HepG2 (cell line): ENCODE data around the gene P2RY6. TPM values are rescaled to one million over a fixed set of nuclear protein-coding genes. Genes with fewer than 3 reads are reported as not detected.
A peak's percentile ranks its signal among the peaks of the same experiment; 100 is the strongest.

Experiments used
- ARNT2 ChIP-seq: sonication (generic); formaldehyde crosslinking; IDR thresholded peaks from 2 replicates; pipeline ENCODE4 v1.8.0; 2022; ENCODE audit warnings: mild to moderate bottlenecking, low read depth, missing genetic modification reagents, moderate library complexity
- CREBL2 ChIP-seq: sonication (generic); formaldehyde crosslinking; IDR thresholded peaks from 2 replicates; pipeline ENCODE4 v1.8.1; 2023; ENCODE audit warnings: missing genetic modification reagents, mild to moderate bottlenecking, borderline replicate concordance
- CREM ChIP-seq, 2 experiments: sonication (generic) in 1 of 2; formaldehyde crosslinking in 1 of 2; IDR thresholded peaks; 2 replicates each; pipeline versions ENCODE4 v1.4.0 to v1.6.1; 2016 to 2020; ENCODE audit warnings: antibody characterized with exemption in 1 of 2, mild to moderate bottlenecking in 1 of 2, missing genetic modification reagents in 1 of 2
- ETS1 ChIP-seq: sonication (generic); formaldehyde crosslinking; IDR thresholded peaks from 2 replicates; pipeline ENCODE4 v1.4.0; 2020; ENCODE audit warnings: missing genetic modification reagents
- FOXP1 ChIP-seq, 2 experiments: fragments of 450-650 bp in 1 of 2; IDR thresholded peaks; 2 replicates each; pipeline ENCODE4 v1.6.1; 2017 to 2018; ENCODE audit warnings: antibody characterized with exemption in 1 of 2
- KDM5B ChIP-seq: sonication (generic); formaldehyde crosslinking; IDR thresholded peaks from 2 replicates; pipeline ENCODE4 v1.4.0; 2020; ENCODE audit warnings: missing genetic modification reagents, mild to moderate bottlenecking, borderline replicate concordance
- KMT2B ChIP-seq: IDR thresholded peaks from 2 replicates; pipeline ENCODE4 v1.6.1; 2016; ENCODE audit warnings: missing genetic modification reagents, missing compliant biosample characterization
- LRRFIP1 ChIP-seq: sonication (generic); formaldehyde crosslinking; conservative IDR thresholded peaks from 2 replicates; pipeline ENCODE4 v1.4.0; 2020; ENCODE audit warnings: missing genetic modification reagents
- MAF1 ChIP-seq: sonication (generic); formaldehyde crosslinking; IDR thresholded peaks from 2 replicates; pipeline ENCODE4 v1.5.0; 2020; ENCODE audit warnings: missing genetic modification reagents, borderline replicate concordance
- NFIB ChIP-seq: sonication (generic); formaldehyde crosslinking; IDR thresholded peaks from 2 replicates; pipeline ENCODE4 v1.9.0; 2021; ENCODE audit warnings: missing genetic modification reagents, mild to moderate bottlenecking, borderline replicate concordance
- NFIC ChIP-seq: IDR thresholded peaks from 2 replicates; pipeline ENCODE4 v1.6.1; 2012; ENCODE audit warnings: mild to moderate bottlenecking, low read length, inconsistent platforms
- NR3C1 ChIP-seq: sonication (generic); formaldehyde crosslinking; IDR thresholded peaks from 2 replicates; pipeline ENCODE4 v1.4.0; 2020; ENCODE audit warnings: missing genetic modification reagents
- PHF8 ChIP-seq: sonication (generic); formaldehyde crosslinking; IDR thresholded peaks from 2 replicates; pipeline ENCODE4 v1.5.0; 2020; ENCODE audit warnings: missing genetic modification reagents
- PITX1 ChIP-seq: sonication (generic); formaldehyde crosslinking; IDR thresholded peaks from 2 replicates; pipeline ENCODE4 v1.5.1; 2020; ENCODE audit warnings: mild to moderate bottlenecking, missing genetic modification reagents
- RBM39 ChIP-seq: fragments of 200-400 bp; formaldehyde crosslinking; IDR thresholded peaks from one replicate; pipeline ENCODE4 v1.6.1; 2018; ENCODE audit warnings: antibody characterized with exemption, mild to moderate bottlenecking, low read depth, low read length; ENCODE audit not compliant: poor library complexity, severe bottlenecking
- RFXAP ChIP-seq: sonication (generic); formaldehyde crosslinking; IDR thresholded peaks from 2 replicates; pipeline ENCODE4 v1.4.0; 2020; ENCODE audit warnings: missing genetic modification reagents, borderline replicate concordance
- SIN3B ChIP-seq: fragments of 150-350 bp; IDR thresholded peaks from 2 replicates; pipeline ENCODE4 v1.6.1; 2014; ENCODE audit warnings: low read length
- YEATS2 ChIP-seq: sonication (generic); formaldehyde crosslinking; IDR thresholded peaks from 2 replicates; pipeline ENCODE4 v1.4.0; 2020; ENCODE audit warnings: missing genetic modification reagents, borderline replicate concordance
- ZBTB38 ChIP-seq: sonication (generic); formaldehyde crosslinking; IDR thresholded peaks from 2 replicates; pipeline ENCODE4 v1.5.1; 2020; ENCODE audit warnings: mild to moderate bottlenecking, missing genetic modification reagents
- ZFYVE20 ChIP-seq: sonication (generic); formaldehyde crosslinking; IDR thresholded peaks from 2 replicates; pipeline ENCODE4 v1.8.0; 2023; ENCODE audit warnings: low read depth, mild to moderate bottlenecking, moderate library complexity, missing genetic modification reagents, borderline replicate concordance
- ZHX1 ChIP-seq: sonication (generic); formaldehyde crosslinking; IDR thresholded peaks from 2 replicates; pipeline ENCODE4 v1.8.1; 2022; ENCODE audit warnings: low read depth, mild to moderate bottlenecking, missing genetic modification reagents
- ZNF652 ChIP-seq: IDR thresholded peaks from 2 replicates; pipeline ENCODE4 v1.6.1; 2016; ENCODE audit warnings: low read depth, borderline replicate concordance
- ZNF713 ChIP-seq: sonication (generic); formaldehyde crosslinking; IDR thresholded peaks from 2 replicates; pipeline ENCODE4 v1.4.0; 2020; ENCODE audit warnings: mild to moderate bottlenecking, missing genetic modification reagents
- ZNF746 ChIP-seq: sonication (generic); formaldehyde crosslinking; IDR thresholded peaks from 2 replicates; pipeline ENCODE4 v1.8.0; 2022; ENCODE audit warnings: mild to moderate bottlenecking, missing genetic modification reagents
- polyA plus RNA-seq, 8 experiments: library from polyadenylated mRNA; depleted of rRNA in 3 of 8; stranded (reverse) in 7 of 8; unstranded in 1 of 8; fragments of >200 nt; fragmentation: Illumina TruSeq in 4 of 8; extraction: Trizol in 4 of 8; gene quantifications; 2 replicates each; pipeline versions ENCODE4 v1.2.1 to v1.2.3, GENCODE V29; 2011 to 2016; ENCODE audit warnings: low read depth in 4 of 8, missing spikeins in 1 of 8, mixed read lengths in 1 of 8; ENCODE audit not compliant: insufficient read depth in 1 of 8
- total RNA-seq, 5 experiments: library from RNA; depleted of rRNA; stranded (reverse); fragments of >200 nt; fragmentation: Illumina TruSeq; extraction: Trizol; gene quantifications; 2 replicates each; pipeline ENCODE4 v1.2.3, GENCODE V29; 2016; ENCODE audit warnings: low read depth in 1 of 5

Gene P2RY6
- total and polyA plus RNA-seq, 2 of the 13 experiments (the other 11 are each of a cell fraction or from before 2014, with no cell fraction given) = 0.09 to 0.29 TPM

GRCh38 chr11:73288873-73289707 is 17.0 kb downstream of the P2RY6 start (continued):
- no peak for TF ChIP-seq KMT2B (CRISPR knock-in tag)
- TF ChIP-seq CREBL2 = no peak
- TF ChIP-seq PHF8 = peak; percentile 65; the same call in 1 of the 2 replicates
- no peak for TF ChIP-seq ZBTB38 (CRISPR knock-in tag)
- TF ChIP-seq ZNF713 (CRISPR knock-in tag) = no peak
- no peak for TF ChIP-seq SIN3B
- no peak for TF ChIP-seq ZNF652
- TF ChIP-seq FOXP1 (IDR thresholded peaks at IDR 0.05) = no peak
- TF ChIP-seq FOXP1 (CRISPR knock-in tag; IDR thresholded peaks at IDR 0.05) = no peak
- no peak for TF ChIP-seq LRRFIP1
- TF ChIP-seq CREM (IDR thresholded peaks at IDR 0.05) = no peak
- no peak for TF ChIP-seq CREM (CRISPR knock-in tag; IDR thresholded peaks at IDR 0.05)
- TF ChIP-seq NFIB (CRISPR knock-in tag) = no peak
- TF ChIP-seq PITX1 (CRISPR knock-in tag) = no peak; the same call in 1 of the 2 replicates
- 0 out of 2 replicates have a peak, but pooled peaks have one; percentile 27 for TF ChIP-seq YEATS2 (CRISPR knock-in tag)
- no peak for TF ChIP-seq ARNT2 (CRISPR knock-in tag)
- TF ChIP-seq NR3C1 (CRISPR knock-in tag) = no peak
- no peak for TF ChIP-seq MAF1 (CRISPR knock-in tag)
- TF ChIP-seq RFXAP (CRISPR knock-in tag) = no peak
- TF ChIP-seq RBM39 = no peak
- TF ChIP-seq KDM5B (CRISPR knock-in tag) = no peak
- TF ChIP-seq ZFYVE20 = no peak
- no peak for TF ChIP-seq ZHX1 (CRISPR knock-in tag)
- no peak for TF ChIP-seq NFIC
- no peak for TF ChIP-seq ETS1 (CRISPR knock-in tag)
- TF ChIP-seq ZNF746 (CRISPR knock-in tag) = no peak
